B cell (primary cell): ENCODE measurements around the gene EEPD1. TPM values are rescaled to one million over a fixed set of nuclear protein-coding genes. Genes with fewer than 3 reads are reported as not detected.

ENCODE experiments used
- ATAC-seq: fragments of 200-7000 bp; cut with Tn5 transposase; one replicate; pipeline ENCODE4 v1.10.0; 2021; ENCODE audit warnings: low read depth, mild to moderate bottlenecking, moderate number of reproducible peaks, moderate library complexity
- CTCF ChIA-PET: fragments of 350-600 bp; sonication (Branson Sonifier 250); formaldehyde crosslinking; loops from one replicate; lab custom pipeline; 2021; ENCODE audit warnings: antibody characterized with exemption, inconsistent platforms; lab: Charles Lee
- POLR2A ChIA-PET: fragments of 350-600 bp; sonication (Branson Sonifier 250); formaldehyde crosslinking; loops from one replicate; lab custom pipeline; 2021; ENCODE audit warnings: antibody characterized with exemption; lab: Charles Lee
- DNase-seq: peaks from one replicate; pipeline ENCODE4 v3.0.0; 2013
- H2AFZ ChIP-seq: 2 replicates; pipeline ENCODE4 v1.6.1; 2012; ENCODE audit warnings: mild to moderate bottlenecking, low read depth, low read length; ENCODE audit not compliant: insufficient read depth, poor library complexity, severe bottlenecking
- H3K27ac ChIP-seq, 2 donors: 1 replicate in 1 of 2; 2 replicates in 1 of 2; pipeline ENCODE4 v1.5.1; 2012 to 2013; ENCODE audit warnings: low read length in 2 of 2, mild to moderate bottlenecking in 2 of 2, moderate library complexity in 1 of 2
- H3K27me3 ChIP-seq, 4 experiments: fragments of 200-600 bp in 1 of 4; sonication (generic) in 1 of 4; replicated peaks in 1 of 4; 1 replicate in 2 of 4; 2 replicates in 2 of 4; pipeline versions ENCODE4 v1.6.1 to v1.7.0; 2013 to 2016; ENCODE audit warnings: low read length in 3 of 4, mild to moderate bottlenecking in 2 of 4, mixed read lengths in 1 of 4, moderate library complexity in 1 of 4; ENCODE audit not compliant: insufficient read depth in 4 of 4, control insufficient read depth in 3 of 4; ENCODE audit errors: control extremely low read depth in 1 of 4
- H3K36me3 ChIP-seq, 2 experiments: replicated peaks in 1 of 2; 1 replicate in 1 of 2; 2 replicates in 1 of 2; pipeline versions ENCODE4 v1.6.1 to v1.7.1; 2013; ENCODE audit warnings: low read length in 1 of 2; ENCODE audit not compliant: insufficient read depth in 2 of 2, control insufficient read depth in 1 of 2; ENCODE audit errors: control extremely low read depth in 1 of 2, extremely low read depth in 1 of 2
- H3K4me1 ChIP-seq, 2 donors: fragments of 200-600 bp in 1 of 2; sonication (generic) in 1 of 2; 1 replicate in 1 of 2; 2 replicates in 1 of 2; pipeline versions ENCODE4 v1.5.1 to v1.6.1; 2013 to 2017; ENCODE audit warnings: low read length in 2 of 2; ENCODE audit not compliant: control insufficient read depth in 2 of 2, insufficient read depth in 2 of 2
- H3K4me2 ChIP-seq: replicated peaks from 2 replicates; pipeline ENCODE3; 2012; ENCODE audit warnings: mild to moderate bottlenecking, low read depth, low read length; ENCODE audit not compliant: poor library complexity, severe bottlenecking
- H3K4me3 ChIP-seq, 5 experiments: fragments of 200-600 bp in 1 of 5; sonication (generic) in 1 of 5; 1 replicate in 3 of 5; 2 replicates in 2 of 5; pipeline versions ENCODE4 v1.5.1 to v1.7.0; 2011 to 2016; ENCODE audit warnings: low read length in 4 of 5, mild to moderate bottlenecking in 4 of 5, low read depth in 2 of 5, control low read depth in 1 of 5, moderate library complexity in 1 of 5; ENCODE audit not compliant: insufficient read depth in 1 of 5; ENCODE audit errors: control extremely low read depth in 1 of 5, extremely low read depth in 1 of 5
- H3K79me2 ChIP-seq: fragments of 200-600 bp; sonication (generic); one replicate; pipeline ENCODE4 v1.6.0; 2016; ENCODE audit warnings: low read length; ENCODE audit not compliant: control insufficient read depth, insufficient read depth
- H3K9ac ChIP-seq: fragments of 200-600 bp; sonication (generic); 2 replicates; pipeline ENCODE4 v1.6.1; 2017; ENCODE audit warnings: mild to moderate bottlenecking, low read length, moderate library complexity
- H3K9me3 ChIP-seq, 3 donors: one replicate each; pipeline versions ENCODE4 v1.6.1 to v1.7.1; 2013; ENCODE audit warnings: low read length in 2 of 3; ENCODE audit not compliant: control insufficient read depth in 2 of 3, insufficient read depth in 1 of 3; ENCODE audit errors: control extremely low read depth in 1 of 3
- H4K20me1 ChIP-seq: 2 replicates; pipeline ENCODE4 v1.6.0; 2012; ENCODE audit warnings: mild to moderate bottlenecking, low read length; ENCODE audit not compliant: insufficient read depth, control insufficient read depth, poor library complexity, severe bottlenecking
- H3K27ac Mint-ChIP-seq: one replicate; pipeline ENCODE4 v1.8.0; 2021; ENCODE audit warnings: mixed read lengths
- H3K27me3 Mint-ChIP-seq: one replicate; pipeline ENCODE4 v1.8.0; 2021; ENCODE audit warnings: mixed read lengths
- H3K4me1 Mint-ChIP-seq: one replicate; pipeline ENCODE4 v1.8.0; 2021; ENCODE audit warnings: mixed read lengths
- H3K4me3 Mint-ChIP-seq: one replicate; pipeline ENCODE4 v1.8.0; 2021; ENCODE audit warnings: mixed read lengths
- H3K9me3 Mint-ChIP-seq: one replicate; pipeline ENCODE4 v1.8.0; 2022; ENCODE audit warnings: mixed read lengths; ENCODE audit not compliant: insufficient read depth
- CTCF ChIP-seq: fragments of 200-600 bp; IDR thresholded peaks from one replicate; pipeline ENCODE4 v1.8.0; 2022; ENCODE audit warnings: antibody characterized with exemption, mild to moderate bottlenecking
- EZH2 ChIP-seq: IDR thresholded peaks from 2 replicates; pipeline ENCODE4 v1.6.1; 2012; ENCODE audit warnings: borderline replicate concordance, low read depth, mild to moderate bottlenecking, moderate library complexity, low read length; ENCODE audit not compliant: insufficient read depth, poor library complexity, severe bottlenecking
- WGBS: methylation state at CpG from one replicate; pipeline ENCODE4 v1.1.5; 2013; ENCODE audit warnings: missing lambda C conversion rate; ENCODE audit not compliant: insufficient coverage; 5-methylcytosine and 5-hydroxymethylcytosine counted together
- intact Hi-C: fragments of 100-400 bp; cut with micrococcal nuclease; formaldehyde crosslinking; loops from one replicate; pipeline ENCODE4 v1.10.0; 2022
- polyA plus RNA-seq: library from polyadenylated mRNA; depleted of rRNA; stranded (reverse); fragments of >200 nt; gene quantifications from 2 replicates; pipeline ENCODE4 v1.2.3, GENCODE V29; 2012
- total RNA-seq, 2 donors: library from RNA; stranded (reverse); fragments of 120-200 nt in 1 of 2; gene quantifications; 1 replicate in 1 of 2; 2 replicates in 1 of 2; pipeline versions ENCODE4 v1.2.3 to v1.2.4, GENCODE V29; 2013 to 2022

EEPD1 gene
- total and polyA plus RNA-seq, 2 donors (not counting 1 experiment from before 2014, with no cell fraction given), result 0.49 to 4.1 TPM

GRCh38 chr7:36131499-36131898 lies 21.6 kb upstream of the EEPD1 start:
- no peaks in the 10 kb centered on the region for H3K79me2 ChIP-seq
- Mint-ChIP-seq H3K27ac (no peak overlapping the region), H3K4me1 (no peaks in the 10 kb centered on the region), H3K27me3 (peaks cover 12% of the 10 kb centered on the region), H3K4me3 (no peak overlapping the region), H3K9me3 (no peaks in the 10 kb centered on the region)
- H3K9ac ChIP-seq, result no peak overlapping the region
- H3K9me3 ChIP-seq, result no peaks in the 10 kb centered on the region
- no peaks in the 10 kb centered on the region for H4K20me1 ChIP-seq
- ChIA-PET CTCF (interaction anchor here (1.1 kb wide), 1 partner anchor 161 kb away, joined by 4 read pairs; no protein-coding TSS in a partner anchor), POLR2A (no interaction called here)
- no peak for DNase-seq
- H3K4me3 ChIP-seq, result no peak overlapping the region
- intact Hi-C loops, result no loop called here
- no peaks in the 10 kb centered on the region for H3K27me3 ChIP-seq
- H3K4me1 ChIP-seq, result no peaks in the 10 kb centered on the region
- H3K36me3 ChIP-seq, result no peaks in the 10 kb centered on the region
- no peak overlapping the region for H3K27ac ChIP-seq
- no peak overlapping the region for H2AFZ ChIP-seq
- 75% methylated on average over 5 of the region's 7 CpGs for WGBS
- TF ChIP-seq EZH2 (no peak), CTCF (no peak)
- ATAC-seq, result no peak
- H3K4me2 ChIP-seq, result no peak overlapping the region

GRCh38 chr7:36132012-36132411 lies 21.0 kb upstream of the EEPD1 start:
- Mint-ChIP-seq H3K4me1 (no peaks in the 10 kb centered on the region), H3K27ac (no peak overlapping the region), H3K9me3 (no peaks in the 10 kb centered on the region), H3K27me3 (peaks cover 12% of the 10 kb centered on the region), H3K4me3 (no peak overlapping the region)
- H3K36me3 ChIP-seq, result no peaks in the 10 kb centered on the region
- H3K9me3 ChIP-seq, result no peaks in the 10 kb centered on the region
- no peak overlapping the region for H2AFZ ChIP-seq
- H3K79me2 ChIP-seq, result no peaks in the 10 kb centered on the region
- no peak overlapping the region for H3K4me2 ChIP-seq
- ATAC-seq, result no peak
- no peaks in the 10 kb centered on the region for H4K20me1 ChIP-seq
- H3K9ac ChIP-seq, result no peak overlapping the region
- CTCF ChIA-PET, result interaction anchor here (1.1 kb wide), 1 partner anchor 160 kb away, joined by 4 read pairs; no protein-coding TSS in a partner anchor
- no peak for DNase-seq
- intact Hi-C loops, result no loop called here
- H3K4me1 ChIP-seq, result no peaks in the 10 kb centered on the region
- H3K27me3 ChIP-seq, result no peaks in the 10 kb centered on the region
- TF ChIP-seq CTCF, result no peak
- TF ChIP-seq EZH2, result no peak
- H3K4me3 ChIP-seq, result no peak overlapping the region
- H3K27ac ChIP-seq, result no peak overlapping the region
- POLR2A ChIA-PET, result no interaction called here
- 91% methylated on average over 3 of the region's 8 CpGs for WGBS
